Hematopoietic multipotent progenitor cell treated with erythropoietin and hydrocortisone succinate and interleukin-3 and kit ligand, for 15 days (in vitro differentiated cells): ENCODE data around the gene DHRSX.

Experiments used
- DNase-seq: peaks from one replicate; pipeline ENCODE4 v3.0.0-alpha.2; 2015; ENCODE audit warnings: low spot score

DHRSX gene

DNA sequence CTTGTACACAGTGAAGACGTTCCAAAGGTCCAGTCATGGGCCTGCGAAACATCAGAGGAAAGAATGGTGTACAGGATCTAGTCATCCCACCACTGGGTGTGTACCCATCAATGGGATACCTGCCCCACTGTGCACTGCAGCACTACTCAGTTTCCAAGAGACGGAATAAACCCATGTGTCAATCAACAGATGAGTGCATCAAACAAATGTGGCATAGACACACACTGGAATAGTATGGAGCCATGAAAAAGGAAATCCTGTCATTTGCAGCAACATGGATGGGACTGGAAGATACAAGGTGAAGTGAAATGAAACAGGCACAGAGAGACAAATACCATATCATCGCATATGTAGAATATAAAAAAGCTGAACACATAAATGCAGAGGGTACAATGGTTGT, 48.0 kb downstream of the DHRSX start:
- no peak for DNase-seq

DNA sequence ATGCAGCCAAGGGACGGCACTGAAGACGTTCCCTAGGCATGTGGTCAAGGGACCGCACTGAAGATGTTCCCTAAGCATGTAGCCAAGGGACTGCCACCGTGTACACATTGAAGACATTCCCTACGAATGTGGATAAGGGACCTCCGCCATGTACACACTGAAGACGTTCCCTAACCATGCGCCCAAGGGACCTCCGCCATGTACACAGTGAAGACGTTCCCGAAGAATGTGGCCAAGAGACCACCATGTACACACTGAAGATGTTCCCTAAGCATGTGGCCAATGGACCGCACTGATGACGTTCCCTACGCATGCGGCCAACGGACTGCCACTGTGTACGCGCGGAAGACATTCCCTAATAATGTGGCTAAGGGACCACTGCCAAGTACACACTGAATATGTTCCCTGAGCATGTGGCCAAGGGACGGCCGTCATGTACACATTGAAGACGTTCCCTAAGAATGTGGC, 48.4 kb downstream of the DHRSX start:
- DNase-seq = no peak

DNA sequence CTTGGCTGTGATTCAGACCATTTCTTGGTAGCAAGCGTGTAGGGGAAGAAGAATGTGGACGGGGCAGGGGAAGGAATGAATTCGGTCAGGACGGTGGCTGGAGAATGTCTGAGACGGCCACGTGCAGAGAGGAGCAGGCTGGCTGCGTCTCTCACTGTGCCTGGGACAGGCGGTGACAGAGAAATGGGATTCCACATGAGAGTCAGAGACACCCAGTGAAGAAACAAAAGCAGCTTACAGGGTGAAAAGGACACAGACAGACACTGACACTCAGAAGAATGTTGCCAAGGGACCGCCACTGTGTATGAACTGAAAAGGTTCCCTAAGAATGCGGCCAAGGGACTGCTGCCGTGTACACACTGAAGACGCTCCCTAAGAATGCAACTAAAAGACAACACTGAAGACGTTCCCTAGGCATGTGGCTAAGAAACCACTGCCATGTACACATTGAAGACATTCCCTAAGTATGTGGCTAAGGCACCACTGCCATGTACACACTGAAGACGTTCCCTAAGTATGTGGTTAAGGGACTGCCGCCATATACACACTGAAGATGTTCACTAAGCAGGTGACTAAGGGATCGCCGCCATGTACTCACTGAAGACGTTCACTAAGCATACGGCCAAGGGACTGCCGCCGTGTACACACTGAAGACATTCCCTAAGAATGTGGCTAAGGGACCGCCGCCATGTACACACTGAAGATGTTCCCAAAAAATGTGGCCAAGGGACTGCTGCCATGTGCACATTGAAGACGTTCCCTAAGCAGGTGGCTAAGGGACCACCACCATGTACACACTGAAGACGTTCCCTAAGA, 49.1 kb downstream of the DHRSX start:
- DNase-seq = no peak

DNA sequence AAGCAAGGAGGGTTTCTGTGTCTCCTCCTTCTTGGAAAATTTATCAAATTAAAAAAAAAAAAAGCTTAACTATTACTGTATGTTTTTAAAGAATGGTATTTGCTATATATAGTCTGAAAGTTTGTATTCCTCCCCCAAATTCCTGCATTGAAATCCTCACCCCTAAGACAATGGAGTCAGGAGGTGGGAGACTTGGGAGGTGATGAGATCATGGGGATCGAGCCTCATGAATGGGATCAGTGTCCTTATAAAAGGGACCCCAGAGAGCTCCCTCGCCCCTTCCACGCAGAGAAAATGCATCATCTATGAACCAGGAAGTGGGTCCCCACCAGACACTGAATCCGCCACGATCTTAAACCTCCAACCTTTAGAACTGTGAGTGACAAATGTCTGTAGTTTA, 50.1 kb downstream of the DHRSX start:
- DNase-seq = no peak

DNA sequence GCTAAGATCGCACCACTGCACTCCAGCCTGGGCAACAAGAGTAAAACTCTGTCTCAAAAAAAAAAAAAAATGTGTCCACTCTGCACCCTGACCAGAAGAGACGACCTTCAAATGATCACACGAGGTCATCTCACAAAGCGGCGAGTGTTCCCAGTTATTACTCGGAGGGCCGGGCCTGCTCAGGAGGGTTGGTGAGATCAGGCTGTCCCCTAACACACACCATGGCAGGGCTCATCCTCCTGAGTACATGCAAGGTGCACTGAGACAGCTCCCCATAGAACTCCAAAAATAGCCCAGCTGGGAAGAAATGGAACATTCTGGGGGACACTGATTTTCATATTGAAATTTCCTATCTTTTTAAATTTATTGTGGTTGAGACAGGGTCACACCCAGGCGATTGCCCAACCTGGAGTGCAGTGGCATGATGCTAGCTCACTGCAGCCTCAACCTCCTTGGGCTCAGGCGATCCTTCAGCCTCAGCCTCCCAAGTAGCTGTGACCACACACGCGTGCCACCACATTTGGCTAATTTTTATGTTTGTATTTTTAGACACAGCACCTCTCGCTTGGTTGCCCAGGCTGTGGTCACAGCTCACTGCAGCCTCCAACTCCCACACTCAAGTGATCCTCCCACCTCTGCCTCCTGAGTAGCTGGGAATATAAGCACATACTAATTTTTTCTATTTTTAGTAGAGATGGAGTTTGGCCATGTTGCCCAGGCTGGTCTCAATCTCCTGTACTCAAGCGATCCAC, 51.5 kb downstream of the DHRSX start:
- DNase-seq = no peak

DNA sequence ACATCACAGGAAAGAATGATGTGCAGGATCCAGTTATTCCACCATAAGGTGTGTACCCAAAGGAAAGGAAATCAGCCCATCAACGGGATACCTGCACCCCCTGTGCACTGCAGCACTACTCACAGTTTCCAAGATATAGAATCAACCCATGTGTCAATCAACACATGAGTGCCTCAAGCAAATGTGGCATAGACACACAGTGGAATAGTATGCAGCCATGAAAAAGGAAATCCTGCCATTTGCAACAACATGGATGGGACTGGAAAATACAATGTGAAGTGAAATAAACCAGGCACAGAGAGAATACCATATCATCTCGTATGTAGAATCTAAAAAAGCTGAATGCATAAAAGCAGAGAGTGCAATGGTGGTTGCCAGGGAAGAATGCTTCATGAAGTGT, 53.3 kb downstream of the DHRSX start:
- DNase-seq = no peak

DNA sequence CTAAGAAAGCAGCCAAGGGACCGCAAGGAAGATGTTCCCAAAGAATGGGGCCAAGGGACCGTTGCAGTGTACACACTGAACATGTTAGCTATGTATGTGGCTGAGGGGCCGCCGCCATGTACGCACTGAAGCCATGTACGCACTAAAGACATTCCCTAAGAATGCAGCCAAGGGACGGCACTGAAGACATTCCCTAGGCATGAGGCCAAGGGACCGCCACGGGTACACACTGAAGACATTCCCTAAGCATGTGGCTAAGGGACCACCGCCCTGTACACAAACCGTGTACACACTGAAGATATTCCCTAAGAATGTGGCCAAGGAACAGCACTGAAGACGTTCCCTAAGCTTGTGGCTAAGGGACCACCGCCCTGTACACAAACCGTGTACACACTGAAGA, 54.0 kb downstream of the DHRSX start:
- no peak for DNase-seq

DNA sequence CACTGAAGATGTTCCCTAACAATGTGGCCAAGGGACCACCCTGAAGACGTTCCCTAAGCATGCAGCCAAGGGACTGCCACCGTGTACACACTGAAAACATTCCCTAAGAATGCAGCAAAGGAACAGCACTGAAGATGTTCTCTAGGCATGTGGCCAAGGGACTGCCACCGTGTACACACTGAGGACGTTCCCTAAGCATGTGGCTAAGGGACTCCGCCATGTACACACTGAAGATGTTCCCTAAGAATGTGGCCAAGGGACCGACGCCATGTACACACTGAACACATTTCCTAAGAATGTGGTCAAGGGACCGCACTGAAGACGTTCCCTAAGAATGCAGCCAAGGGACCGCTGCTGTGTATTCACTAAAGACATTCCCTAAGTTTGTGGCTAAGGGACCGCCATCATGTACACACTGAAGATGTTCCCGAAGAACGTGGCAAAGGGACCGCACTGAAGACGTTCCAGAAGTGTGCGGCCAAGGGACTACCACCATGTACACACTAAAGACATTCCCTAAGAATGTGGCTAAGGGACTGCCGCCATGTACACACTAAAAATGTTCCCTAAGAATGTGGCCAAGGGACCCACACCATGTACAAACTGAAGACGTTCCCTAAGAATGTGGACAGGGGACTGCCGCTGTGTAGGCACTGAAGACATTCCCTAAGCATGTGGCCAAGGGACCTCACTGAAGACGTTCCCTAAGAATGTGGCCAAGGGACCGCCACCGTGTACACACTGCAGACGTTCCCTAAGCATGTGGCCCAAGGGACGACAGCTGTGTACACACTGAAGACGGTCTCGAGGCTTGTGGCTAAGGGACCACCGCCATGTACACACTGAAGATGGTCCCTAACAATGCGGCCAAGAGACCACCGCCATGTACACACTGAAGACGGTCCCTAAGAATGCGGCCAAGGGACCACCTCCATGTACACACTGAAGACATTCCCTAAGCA, 54.8 kb downstream of the DHRSX start:
- DNase-seq = no peak

DNA sequence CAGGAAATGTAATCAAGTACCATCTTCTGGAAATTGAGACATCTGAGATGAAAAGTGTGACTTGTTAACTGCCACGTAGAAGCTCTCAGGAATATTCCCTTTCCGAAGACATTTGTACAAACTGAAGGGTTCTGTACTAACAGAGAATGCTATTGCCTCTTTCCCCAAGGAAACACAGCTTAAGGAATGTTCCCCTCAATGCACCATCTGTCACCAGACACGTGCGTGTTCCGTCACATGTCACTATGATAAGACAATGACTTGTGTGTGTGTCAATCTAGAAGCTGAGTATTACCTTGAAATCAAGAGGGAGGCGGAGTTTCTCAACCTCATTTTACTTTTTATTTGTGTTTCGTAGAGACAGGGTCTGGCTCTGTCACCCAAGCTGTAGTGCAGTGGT, 58.1 kb downstream of the DHRSX start:
- DNase-seq = no peak

DNA sequence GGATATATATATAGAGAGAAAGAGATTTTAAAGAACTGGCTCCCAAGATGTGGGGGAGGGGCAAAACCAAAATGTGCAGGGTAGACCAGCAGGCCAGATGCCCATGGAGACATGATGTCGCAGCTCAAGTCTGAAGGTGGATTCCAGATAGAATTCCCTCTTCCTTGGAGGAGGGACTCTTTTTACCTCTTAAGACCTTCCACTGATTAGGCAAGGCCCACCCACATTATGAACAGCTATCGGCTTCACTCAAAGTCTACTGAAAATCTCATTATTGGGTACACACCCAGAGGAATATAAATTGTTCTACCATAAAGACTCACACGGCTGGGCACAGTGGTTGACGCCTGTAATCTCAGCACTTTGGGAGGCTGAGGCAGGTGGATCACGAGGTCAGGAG, 59.3 kb downstream of the DHRSX start:
- no peak for DNase-seq

DNA sequence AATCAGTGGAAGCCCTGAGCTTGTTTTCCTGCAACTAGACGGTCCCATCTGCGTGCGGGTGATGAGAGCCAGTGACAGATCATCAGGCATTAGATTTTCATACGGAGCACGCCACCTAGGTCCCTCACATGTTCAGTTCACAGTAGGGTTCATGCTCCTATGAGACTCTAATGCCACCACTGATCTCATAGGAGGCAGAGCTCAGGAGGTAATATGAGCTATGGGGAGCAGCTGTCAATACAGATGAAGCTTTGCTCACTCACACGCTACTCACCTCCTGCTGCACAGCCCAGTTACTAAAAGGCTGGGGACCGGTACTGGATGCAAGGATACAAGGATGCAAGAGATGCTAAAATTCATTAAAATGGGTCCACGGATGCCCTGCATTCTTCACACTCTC, 61.2 kb downstream of the DHRSX start:
- DNase-seq = no peak

DNA sequence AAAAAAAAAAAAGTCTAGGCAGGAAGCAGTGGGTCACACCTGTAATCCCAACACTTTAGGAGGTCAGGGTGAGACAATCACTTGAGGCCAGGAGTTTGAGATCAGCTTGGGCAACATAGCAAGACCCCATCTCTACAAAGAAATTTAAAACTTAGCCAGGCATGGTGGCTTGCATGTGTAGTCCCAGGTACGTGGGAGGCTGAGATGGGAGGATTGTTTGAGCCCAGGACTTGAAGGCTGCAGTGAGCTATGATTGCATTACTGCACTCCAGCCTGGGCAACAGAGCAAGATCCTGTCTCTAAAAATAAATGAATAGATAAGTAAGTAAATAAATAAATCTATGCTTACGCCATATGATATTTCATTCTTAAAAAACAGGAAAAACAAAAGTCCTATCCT, 65.3 kb downstream of the DHRSX start:
- no peak for DNase-seq

DNA sequence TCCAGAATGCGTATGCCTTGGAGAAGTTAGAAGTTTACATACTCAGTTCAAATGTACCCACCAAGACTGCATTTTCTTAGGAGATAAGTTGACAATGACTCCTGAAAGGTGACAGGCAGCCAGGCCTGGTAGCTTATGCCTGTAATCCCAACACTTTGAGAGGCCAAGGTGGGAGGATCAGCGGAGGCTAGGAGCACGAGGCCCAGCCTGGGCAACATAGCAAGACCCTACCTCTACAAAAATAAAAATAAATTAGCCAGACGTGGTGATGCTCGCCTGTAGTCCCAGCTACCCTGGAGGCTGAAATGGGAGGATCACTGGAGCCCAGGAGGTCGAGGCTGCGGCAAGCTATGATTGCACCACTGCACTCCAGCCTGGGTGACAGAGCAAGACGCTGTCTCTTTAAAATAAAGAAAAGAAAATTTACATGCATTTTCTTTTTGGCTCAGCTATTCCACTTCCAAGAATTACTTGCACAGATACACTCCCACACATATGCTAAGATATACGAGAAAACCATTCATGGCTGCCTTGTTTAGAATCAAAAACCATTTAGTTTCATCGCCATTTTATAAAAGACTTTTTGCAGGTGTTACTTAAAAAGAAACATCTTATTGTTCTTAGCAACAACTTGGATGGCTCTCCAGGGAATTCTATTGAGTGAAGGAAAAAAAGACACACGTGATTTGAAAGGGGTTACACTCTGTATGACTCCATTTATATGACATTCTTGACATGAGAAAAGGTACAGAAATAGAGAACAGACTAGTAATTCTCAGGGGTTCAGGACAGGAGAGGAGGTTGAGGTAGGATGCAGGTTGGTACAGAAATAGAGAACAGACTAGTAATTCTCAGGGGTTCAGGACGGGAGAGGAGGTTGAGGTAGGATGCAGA, 66.3 kb downstream of the DHRSX start:
- DNase-seq = no peak

DNA sequence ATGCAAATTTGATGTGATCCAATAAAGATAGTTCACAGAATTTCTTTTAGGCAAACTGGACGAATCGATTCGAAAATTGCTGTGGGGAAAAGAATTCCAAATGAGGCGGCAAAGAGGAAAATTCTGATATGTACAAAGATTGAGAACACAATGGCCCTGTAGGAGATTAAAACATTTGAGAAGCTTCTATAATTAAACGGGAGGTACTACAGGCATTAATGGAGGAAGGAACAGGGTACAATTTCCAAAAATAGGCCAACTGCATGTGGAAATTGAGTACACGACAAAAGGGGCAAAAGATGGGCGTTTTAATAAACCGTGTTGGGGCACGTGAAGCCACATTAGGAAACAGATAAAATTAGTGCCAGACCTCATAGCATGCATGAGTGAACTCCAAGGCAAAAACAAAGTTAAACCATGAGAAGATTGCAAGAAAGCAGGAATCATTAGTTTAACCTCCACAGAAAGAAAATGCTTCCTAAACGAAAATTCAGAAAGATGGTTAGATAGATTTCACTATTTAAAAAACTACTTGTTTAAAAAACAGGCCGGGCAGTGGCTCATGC, 68.4 kb downstream of the DHRSX start:
- DNase-seq = no peak

DNA sequence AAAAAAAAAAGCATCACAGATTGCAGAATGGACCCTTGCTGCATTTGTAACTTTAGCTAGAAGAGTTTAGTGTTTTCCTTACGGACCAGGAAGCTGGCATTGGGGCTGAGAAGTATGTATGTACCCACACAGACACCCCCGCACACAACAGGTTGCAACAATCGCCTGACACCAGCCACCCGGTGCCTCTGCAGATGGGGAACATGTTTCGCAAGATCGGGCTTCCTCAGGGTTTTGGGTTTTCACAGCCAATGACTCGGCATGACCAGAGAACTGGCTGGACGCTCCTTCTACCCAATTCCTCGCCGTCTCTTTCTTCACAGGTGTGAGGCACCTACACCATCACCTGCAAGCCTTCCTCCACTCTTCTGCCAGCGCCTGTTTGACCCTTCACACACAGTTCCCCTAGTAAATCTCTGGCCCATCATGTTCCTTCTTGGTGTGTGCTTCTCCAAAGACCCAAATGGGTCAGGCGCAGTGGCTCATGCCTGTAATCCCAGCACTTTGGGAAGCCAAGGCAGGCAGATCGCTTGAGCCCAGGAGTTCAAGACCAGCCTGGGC, 70.4 kb downstream of the DHRSX start:
- DNase-seq = no peak

DNA sequence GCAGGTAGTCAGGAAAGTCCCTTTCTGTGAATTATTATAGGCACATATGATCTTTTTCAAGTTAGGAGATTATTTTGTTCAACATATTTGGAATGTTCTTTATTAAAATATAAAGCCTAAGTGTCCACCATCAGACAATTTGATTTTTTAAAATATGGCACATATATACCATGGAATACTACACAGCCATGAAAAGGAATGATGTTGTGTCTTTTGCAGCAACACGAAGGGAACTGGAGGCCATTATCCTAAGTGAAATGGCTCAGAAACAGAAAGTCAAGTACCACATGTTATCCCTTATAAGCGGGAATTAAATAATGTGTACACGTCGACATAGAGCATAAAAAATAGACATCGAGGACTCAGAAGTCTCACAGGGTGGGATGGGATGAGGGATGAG, 73.0 kb downstream of the DHRSX start:
- no peak for DNase-seq

DNA sequence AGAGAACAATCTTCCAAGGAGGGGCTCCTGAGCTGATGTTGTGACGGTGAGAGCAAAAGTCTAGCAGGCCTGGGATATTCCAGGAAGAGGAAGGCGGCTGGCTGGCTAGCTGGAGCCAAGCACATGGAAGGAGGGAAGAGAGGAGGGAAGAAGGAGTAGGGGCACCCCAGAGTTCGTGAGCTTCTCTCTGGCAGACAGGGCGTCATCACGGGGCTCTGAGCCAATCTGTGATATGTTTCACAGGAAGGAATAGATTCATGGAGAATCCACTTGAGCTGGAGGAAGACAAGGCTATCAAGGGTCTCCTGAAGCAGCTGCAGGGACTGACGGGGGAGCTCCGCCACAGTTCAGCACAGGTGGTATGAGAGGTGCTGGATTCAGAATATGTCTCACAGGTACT, 73.6 kb downstream of the DHRSX start:
- DNase-seq = no peak

DNA sequence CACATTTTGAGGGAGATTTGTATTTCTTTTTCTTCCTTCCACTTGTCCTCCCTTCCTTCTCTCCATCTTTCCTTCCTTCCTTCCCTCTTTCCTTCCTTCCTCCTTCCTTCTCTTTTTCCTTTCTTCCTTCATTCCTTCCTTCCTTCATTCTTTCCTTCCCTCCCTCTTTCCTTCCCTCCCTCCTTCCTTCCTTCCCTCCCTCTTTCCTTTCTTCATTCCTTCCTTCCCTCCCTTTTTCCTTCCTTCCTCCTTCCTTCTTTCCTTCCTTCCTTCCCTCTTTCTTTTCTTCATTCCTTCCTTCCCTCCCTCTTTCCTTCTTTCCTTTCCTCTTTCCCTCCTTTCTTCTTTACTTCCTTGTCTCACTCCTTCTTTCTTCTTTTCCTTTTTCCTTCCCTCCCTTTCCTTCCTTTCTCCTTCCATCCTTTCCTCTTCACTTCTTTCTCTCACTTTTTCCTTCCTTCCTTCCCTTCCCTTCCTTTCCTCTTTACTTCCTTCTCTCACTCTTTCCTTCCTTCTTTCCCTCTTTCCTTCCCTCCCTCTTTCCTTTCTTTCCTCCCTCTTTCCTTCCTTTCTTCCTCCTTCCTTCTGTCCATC, 74.4 kb downstream of the DHRSX start:
- DNase-seq = no peak

DNA sequence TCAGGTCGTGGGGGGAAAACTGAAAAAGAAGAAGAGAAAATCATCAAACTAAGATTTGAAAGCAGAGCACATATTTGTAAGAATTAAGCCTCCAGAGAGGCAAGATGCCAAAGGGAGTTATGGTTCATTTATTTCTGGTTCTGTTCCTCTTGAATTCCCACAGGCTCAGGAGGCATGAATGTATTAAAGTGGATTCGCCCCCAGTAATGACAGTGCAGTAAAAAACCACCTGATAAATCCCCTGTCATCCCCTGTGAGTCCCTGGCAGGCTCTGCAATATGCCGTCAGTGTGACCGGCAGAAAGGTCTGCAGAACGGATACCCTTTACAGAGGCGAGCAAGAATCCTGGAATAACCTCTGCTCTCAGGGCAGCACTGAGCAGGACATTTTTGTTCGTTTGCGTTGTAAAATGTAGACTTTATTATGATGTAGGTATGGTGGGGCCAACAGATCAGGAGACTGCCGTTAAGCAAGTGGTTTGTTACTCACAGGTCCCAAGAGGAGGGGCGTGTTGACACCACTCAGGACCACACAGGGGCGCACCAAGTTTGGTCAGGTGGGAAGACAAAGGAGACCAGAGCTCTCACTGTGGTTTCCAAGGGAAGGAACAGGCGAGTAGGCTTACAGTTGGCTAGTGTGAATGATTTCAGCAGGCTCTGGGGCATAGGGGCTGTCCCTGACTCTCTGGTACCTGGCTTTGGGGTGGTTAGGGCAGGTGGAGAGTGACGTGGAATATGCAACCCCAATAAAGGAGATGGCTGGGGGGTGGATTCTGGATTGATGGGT, 75.3 kb downstream of the DHRSX start:
- no peak for DNase-seq
